Stomach (tissue), 4 donors: ENCODE data around the gene WLS.

Experiments
- POLR2A ChIP-seq, 4 donors: fragments of 450-650 bp; IDR thresholded peaks; one replicate each; pipeline ENCODE4 v1.6.1; 2016; ENCODE audit warnings: antibody characterized with exemption in 4 of 4, control low read depth in 2 of 4, mild to moderate bottlenecking in 1 of 4, moderate library complexity in 1 of 4
- POLR2AphosphoS5 ChIP-seq, 3 donors: sonication (generic); formaldehyde crosslinking; IDR thresholded peaks; one replicate each; pipeline ENCODE4 v1.6.1; 2016; ENCODE audit warnings: antibody characterized with exemption in 3 of 3
- TF ChIP-seq, protein P1 (sequence below), 7 experiments: fragments of 450-650 bp in 4 of 7; fragments of 200-600 bp in 3 of 7; sonication (generic) in 3 of 7; IDR thresholded peaks; one replicate each; pipeline ENCODE4 v1.5.1; 2016 to 2019; ENCODE audit warnings: antibody characterized with exemption in 7 of 7, control low read depth in 2 of 7, mild to moderate bottlenecking in 1 of 7

DNA sequence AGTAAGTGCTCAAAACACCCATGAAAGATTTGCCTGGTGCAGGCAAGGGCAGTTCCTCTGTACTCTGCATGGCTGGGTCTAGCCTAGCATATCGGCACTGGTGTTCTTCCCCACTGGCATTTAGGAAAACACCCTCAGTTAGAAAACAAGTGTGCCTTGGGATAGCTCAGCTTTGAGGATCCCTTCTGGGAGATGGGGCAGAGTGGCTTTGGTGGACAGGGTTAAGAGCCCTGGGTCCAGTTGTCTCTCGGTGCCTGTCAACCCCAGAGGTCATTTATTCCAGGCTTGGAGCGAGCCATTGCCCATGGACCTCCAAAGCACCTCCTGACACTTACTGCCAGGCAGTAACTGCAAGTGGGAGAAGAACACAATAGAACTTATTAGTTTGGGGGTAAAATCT is 101.1 kb downstream of the WLS start:
- TF ChIP-seq POLR2AphosphoS5 (IDR thresholded peaks at IDR 0.05) (no peak), POLR2A (IDR thresholded peaks at IDR 0.05) (no peak)
- TF ChIP-seq, protein P1, sequence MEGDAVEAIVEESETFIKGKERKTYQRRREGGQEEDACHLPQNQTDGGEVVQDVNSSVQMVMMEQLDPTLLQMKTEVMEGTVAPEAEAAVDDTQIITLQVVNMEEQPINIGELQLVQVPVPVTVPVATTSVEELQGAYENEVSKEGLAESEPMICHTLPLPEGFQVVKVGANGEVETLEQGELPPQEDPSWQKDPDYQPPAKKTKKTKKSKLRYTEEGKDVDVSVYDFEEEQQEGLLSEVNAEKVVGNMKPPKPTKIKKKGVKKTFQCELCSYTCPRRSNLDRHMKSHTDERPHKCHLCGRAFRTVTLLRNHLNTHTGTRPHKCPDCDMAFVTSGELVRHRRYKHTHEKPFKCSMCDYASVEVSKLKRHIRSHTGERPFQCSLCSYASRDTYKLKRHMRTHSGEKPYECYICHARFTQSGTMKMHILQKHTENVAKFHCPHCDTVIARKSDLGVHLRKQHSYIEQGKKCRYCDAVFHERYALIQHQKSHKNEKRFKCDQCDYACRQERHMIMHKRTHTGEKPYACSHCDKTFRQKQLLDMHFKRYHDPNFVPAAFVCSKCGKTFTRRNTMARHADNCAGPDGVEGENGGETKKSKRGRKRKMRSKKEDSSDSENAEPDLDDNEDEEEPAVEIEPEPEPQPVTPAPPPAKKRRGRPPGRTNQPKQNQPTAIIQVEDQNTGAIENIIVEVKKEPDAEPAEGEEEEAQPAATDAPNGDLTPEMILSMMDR (IDR thresholded peaks at IDR 0.05), result no peak
